Activated naive CD8-positive, alpha-beta T cell treated with anti-CD3 and anti-CD28 coated beads, Interleukin-2, amount 10 ng/mL, durations not matched to agents 7 days and 5 days (primary cell): ENCODE measurements around the gene TCAP. TPM values are rescaled to one million over a fixed set of nuclear protein-coding genes. Genes with fewer than 3 reads are reported as not detected.
A peak's percentile ranks its signal among the peaks of the same experiment; 100 is the strongest.

Source experiments
- ATAC-seq: fragments of 150-1000 bp; cut with Tn5 transposase; one replicate; pipeline ENCODE4 v1.10.0; 2021; ENCODE audit warnings: low read depth, moderate library complexity
- POLR2A ChIA-PET: fragments of 350-600 bp; sonication (Branson Sonifier 250); formaldehyde crosslinking; loops from one replicate; lab custom pipeline; 2021; ENCODE audit warnings: antibody characterized with exemption; lab: Charles Lee
- DNase-seq: peaks from one replicate; pipeline ENCODE4 v3.0.0; 2021
- H3K27ac Mint-ChIP-seq: one replicate; pipeline ENCODE4 v1.8.0; 2022; ENCODE audit warnings: mild to moderate bottlenecking, mixed read lengths
- H3K27me3 Mint-ChIP-seq: one replicate; pipeline ENCODE4 v1.8.0; 2022; ENCODE audit warnings: mild to moderate bottlenecking, moderate library complexity, mixed read lengths
- H3K36me3 Mint-ChIP-seq: one replicate; pipeline ENCODE4 v1.8.0; 2021; ENCODE audit warnings: mild to moderate bottlenecking, mixed read lengths
- H3K4me1 Mint-ChIP-seq: one replicate; pipeline ENCODE4 v1.8.0; 2021; ENCODE audit warnings: mixed read lengths
- H3K4me3 Mint-ChIP-seq: one replicate; pipeline ENCODE4 v1.8.0; 2022; ENCODE audit warnings: mild to moderate bottlenecking, moderate library complexity, mixed read lengths
- H3K9me3 Mint-ChIP-seq: one replicate; pipeline ENCODE4 v1.8.0; 2021; ENCODE audit warnings: mixed read lengths
- total RNA-seq, 2 experiments: library from RNA; stranded (reverse); gene quantifications; one replicate each; pipeline ENCODE4 v1.2.3, GENCODE V29; 2021

TCAP gene
- total RNA-seq, 2 experiments from 2014 or later: 2.7 to 3.2 TPM

GRCh38 chr17:39660397-39661385, 4.5 kb upstream of the TCAP start:
- peaks cover 10% of the 10 kb centered on the region for H3K4me1 Mint-ChIP-seq
- peaks cover 3% of the 10 kb centered on the region for H3K36me3 Mint-ChIP-seq
- peak overlapping the region; percentile 31 for H3K27ac Mint-ChIP-seq
- H3K27me3 Mint-ChIP-seq: no peaks in the 10 kb centered on the region
- no peaks in the 10 kb centered on the region for H3K9me3 Mint-ChIP-seq
- POLR2A ChIA-PET: no interaction called here
- DNase-seq (no peak), ATAC-seq (no peak)
- H3K4me3 Mint-ChIP-seq: no peak overlapping the region

DNA sequence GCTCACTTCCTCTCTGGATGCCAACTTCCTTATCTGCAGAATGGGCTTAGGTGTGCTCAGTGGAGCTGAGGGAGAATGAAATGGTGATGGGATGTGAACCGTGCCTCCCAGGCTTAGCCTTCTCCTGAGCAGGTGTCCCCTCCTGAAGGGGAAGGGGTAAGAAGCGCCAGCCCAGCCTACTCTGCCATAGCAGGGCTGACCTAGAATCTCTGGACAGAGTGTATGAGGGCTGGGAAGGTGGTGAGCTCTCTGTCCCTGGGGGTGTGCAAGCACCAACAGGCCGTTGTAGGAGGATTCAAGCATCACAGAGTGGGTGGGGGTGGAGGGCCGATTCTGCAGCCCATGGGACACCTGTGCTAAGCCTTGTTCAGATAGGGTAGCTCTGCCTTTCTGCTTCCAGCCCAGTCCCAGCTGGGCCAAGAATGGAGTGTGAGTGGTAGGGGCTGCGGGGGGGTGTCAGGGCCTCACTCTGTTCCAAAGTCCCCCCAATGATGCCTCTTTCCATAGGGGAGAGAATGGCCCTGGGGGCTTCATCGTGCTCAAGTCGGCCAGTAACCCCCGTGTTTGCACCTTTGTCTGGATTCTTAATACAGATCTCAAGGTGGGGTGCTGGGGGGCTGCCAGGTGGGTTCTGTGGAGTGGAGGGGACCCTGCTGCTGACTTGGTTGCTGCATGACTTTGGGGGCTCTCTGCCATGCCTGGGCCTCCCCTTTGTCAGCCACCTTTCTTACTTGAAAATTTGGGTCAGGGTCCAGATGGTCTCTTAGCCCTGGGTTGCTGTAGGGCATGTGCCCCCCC, 3.2 kb upstream of the TCAP start:
- DNase-seq (no peak), ATAC-seq (no peak)
- Mint-ChIP-seq H3K9me3 (no peaks in the 10 kb centered on the region), H3K27me3 (peaks cover 4% of the 10 kb centered on the region), H3K27ac (no peak overlapping the region), H3K4me3 (no peak overlapping the region), H3K36me3 (peaks cover 3% of the 10 kb centered on the region), H3K4me1 (peaks cover 10% of the 10 kb centered on the region)
- POLR2A ChIA-PET: no interaction called here

- H3K9me3 Mint-ChIP-seq: no peaks in the 10 kb centered on the region
- peaks cover 7% of the 10 kb centered on the region for H3K27me3 Mint-ChIP-seq
- no peak overlapping the region for H3K4me3 Mint-ChIP-seq
- DNase-seq (no peak), ATAC-seq (no peak)
- POLR2A ChIA-PET: no interaction called here
- peaks cover 3% of the 10 kb centered on the region for H3K36me3 Mint-ChIP-seq
- peaks cover 10% of the 10 kb centered on the region for H3K4me1 Mint-ChIP-seq
- no peak overlapping the region for H3K27ac Mint-ChIP-seq
Observed at GRCh38 chr17:39662551-39663339, 2.4 kb upstream of the TCAP start.

DNA sequence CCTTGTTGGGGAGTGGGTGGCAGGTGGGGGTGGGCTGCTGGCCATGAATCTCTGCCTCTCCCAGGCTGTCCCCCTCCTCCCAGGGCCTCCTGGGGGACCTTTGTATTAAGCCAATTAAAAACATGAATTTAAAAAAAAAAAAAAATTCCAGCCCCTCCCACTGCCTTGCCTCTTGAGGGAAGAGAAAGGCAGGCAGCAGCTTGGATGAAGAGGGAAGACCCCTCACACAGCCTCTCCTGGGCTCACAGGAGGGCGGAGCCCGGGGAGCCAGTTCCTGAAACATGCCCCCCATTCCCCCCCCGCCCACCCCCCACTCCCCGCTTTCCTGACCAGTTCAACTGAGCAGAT, 1.8 kb upstream of the TCAP start:
- Mint-ChIP-seq H3K9me3 (no peaks in the 10 kb centered on the region), H3K27ac (no peak overlapping the region), H3K4me3 (no peak overlapping the region), H3K27me3 (peaks cover 11% of the 10 kb centered on the region), H3K4me1 (peaks cover 7% of the 10 kb centered on the region), H3K36me3 (peaks cover 3% of the 10 kb centered on the region)
- POLR2A ChIA-PET: no interaction called here
- ATAC-seq: no peak
- DNase-seq: no peak

DNA sequence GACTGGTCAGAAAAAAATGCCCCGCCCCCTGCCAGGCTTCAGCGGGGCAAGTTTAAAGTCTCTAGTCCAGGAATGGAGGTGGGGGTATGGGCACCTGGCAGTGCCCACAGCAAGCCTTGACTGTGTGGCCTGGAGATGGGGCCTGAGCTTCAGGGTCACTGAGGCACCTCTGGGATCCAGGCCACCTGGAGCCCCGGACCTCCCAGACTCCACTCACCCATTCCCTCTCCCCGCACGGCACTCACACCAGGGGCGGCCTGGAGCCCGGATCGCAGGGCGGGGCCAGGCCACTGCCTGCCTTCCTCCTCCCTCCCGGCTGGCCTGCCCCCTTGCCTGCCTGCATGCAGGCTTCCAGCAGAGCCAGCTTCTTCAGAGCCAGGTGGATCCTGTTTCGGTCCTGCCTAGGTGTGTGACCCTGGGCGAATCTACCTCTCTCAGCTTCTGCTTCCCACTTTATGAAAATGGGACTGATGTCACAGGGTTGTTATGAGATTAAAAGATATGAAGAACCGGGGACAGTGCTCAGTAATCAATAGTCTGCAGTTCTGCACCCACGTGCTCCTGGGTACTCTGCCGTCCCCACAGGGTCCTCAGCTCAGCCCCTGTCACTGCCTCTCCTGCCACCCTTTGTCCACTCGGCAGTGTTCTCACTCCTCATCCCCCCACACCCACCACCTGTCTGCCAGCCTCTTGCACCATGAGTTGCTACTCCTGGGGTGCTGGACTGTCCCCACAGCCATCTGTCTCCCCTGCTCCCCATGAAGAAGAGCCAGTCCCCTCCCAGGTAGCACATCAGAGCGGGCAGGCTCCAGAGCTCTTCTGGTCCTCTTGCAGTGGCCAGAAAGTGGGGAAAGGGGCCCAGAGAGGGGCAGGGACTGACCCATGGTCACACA, 1.2 kb upstream of the TCAP start:
- peaks cover 15% of the 10 kb centered on the region for H3K27me3 Mint-ChIP-seq
- H3K9me3 Mint-ChIP-seq: no peaks in the 10 kb centered on the region
- H3K36me3 Mint-ChIP-seq: peaks cover 3% of the 10 kb centered on the region
- ATAC-seq (no peak), DNase-seq (no peak)
- H3K4me1 Mint-ChIP-seq: peaks cover 11% of the 10 kb centered on the region
- POLR2A ChIA-PET: no interaction called here
- no peak overlapping the region for H3K27ac Mint-ChIP-seq
- H3K4me3 Mint-ChIP-seq: no peak overlapping the region

DNA sequence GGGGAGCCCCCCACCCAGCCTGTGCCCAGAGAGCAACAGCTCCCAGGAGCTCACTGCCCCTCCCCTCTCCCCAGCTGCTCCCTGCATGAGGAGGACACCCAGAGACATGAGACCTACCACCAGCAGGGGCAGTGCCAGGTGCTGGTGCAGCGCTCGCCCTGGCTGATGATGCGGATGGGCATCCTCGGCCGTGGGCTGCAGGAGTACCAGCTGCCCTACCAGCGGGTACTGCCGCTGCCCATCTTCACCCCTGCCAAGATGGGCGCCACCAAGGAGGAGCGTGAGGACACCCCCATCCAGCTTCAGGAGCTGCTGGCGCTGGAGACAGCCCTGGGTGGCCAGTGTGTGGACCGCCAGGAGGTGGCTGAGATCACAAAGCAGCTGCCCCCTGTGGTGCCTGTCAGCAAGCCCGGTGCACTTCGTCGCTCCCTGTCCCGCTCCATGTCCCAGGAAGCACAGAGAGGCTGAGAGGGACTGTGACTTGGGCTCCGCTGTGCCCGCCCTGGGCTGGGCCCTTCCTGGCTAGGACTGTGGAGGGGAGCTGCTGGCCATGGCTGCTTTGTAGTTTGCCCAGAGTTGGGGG, 584 bp downstream of the TCAP start:
- no peak overlapping the region for H3K27ac Mint-ChIP-seq
- no peaks in the 10 kb centered on the region for H3K36me3 Mint-ChIP-seq
- DNase-seq (no peak), ATAC-seq (peak; percentile 13)
- H3K4me1 Mint-ChIP-seq: peaks cover 7% of the 10 kb centered on the region
- H3K27me3 Mint-ChIP-seq: peaks cover 19% of the 10 kb centered on the region
- POLR2A ChIA-PET: interaction anchor here (1.0 kb wide), 1 partner anchor 10 kb away, joined by 3 read pairs; no protein-coding TSS in a partner anchor
- H3K4me3 Mint-ChIP-seq: no peak overlapping the region
- no peaks in the 10 kb centered on the region for H3K9me3 Mint-ChIP-seq

DNA sequence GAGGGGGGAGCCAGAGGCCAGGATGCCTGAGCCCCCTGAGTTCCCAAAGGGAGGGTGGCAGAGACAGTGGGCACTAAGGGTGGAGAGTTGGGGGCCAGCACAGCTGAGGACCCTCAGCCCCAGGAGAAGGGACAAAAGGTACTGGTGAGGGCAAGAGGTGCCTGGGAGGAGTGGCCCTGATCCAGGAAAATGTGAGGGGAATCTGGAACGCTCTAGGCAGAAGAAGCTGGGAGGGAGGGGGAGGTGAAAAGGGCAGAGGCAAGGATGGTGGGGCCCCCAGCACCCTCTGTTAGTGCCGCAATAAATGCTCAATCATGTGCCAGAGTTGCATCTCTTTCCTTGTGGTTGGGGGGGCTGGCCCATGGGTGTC, 1.1 kb downstream of the TCAP start:
- peaks cover 21% of the 10 kb centered on the region for H3K27me3 Mint-ChIP-seq
- no peak overlapping the region for H3K27ac Mint-ChIP-seq
- no peaks in the 10 kb centered on the region for H3K36me3 Mint-ChIP-seq
- POLR2A ChIA-PET: interaction anchor here (1.0 kb wide), 1 partner anchor 10 kb away, joined by 3 read pairs; no protein-coding TSS in a partner anchor
- H3K4me1 Mint-ChIP-seq: peaks cover 7% of the 10 kb centered on the region
- no peak for DNase-seq
- no peak for ATAC-seq
- H3K4me3 Mint-ChIP-seq: no peak overlapping the region
- no peaks in the 10 kb centered on the region for H3K9me3 Mint-ChIP-seq

GRCh38 chr17:39666601-39667261, 1.6 kb downstream of the TCAP start:
- no peak overlapping the region for H3K4me3 Mint-ChIP-seq
- peaks cover 5% of the 10 kb centered on the region for H3K4me1 Mint-ChIP-seq
- H3K27ac Mint-ChIP-seq: no peak overlapping the region
- peaks cover 21% of the 10 kb centered on the region for H3K27me3 Mint-ChIP-seq
- no peaks in the 10 kb centered on the region for H3K36me3 Mint-ChIP-seq
- ATAC-seq (no peak), DNase-seq (no peak)
- POLR2A ChIA-PET: interaction anchor here (0.6 to 1.0 kb wide), 4 partner anchors 9 to 63 kb away, joined by 3 read pairs; no protein-coding TSS in a partner anchor
- H3K9me3 Mint-ChIP-seq: no peaks in the 10 kb centered on the region

- Mint-ChIP-seq H3K4me1 (peaks cover 8% of the 10 kb centered on the region), H3K9me3 (no peaks in the 10 kb centered on the region), H3K36me3 (no peaks in the 10 kb centered on the region), H3K4me3 (peak overlapping the region; percentile 57), H3K27me3 (peaks cover 24% of the 10 kb centered on the region), H3K27ac (no peak overlapping the region)
- POLR2A ChIA-PET: interaction anchor here (0.6 to 1.0 kb wide), 3 partner anchors 9 to 62 kb away, joined by 3 read pairs; no protein-coding TSS in a partner anchor
- DNase-seq (no peak), ATAC-seq (no peak)
Observed at GRCh38 chr17:39667262-39667944, 2.3 kb downstream of the TCAP start.

DNA sequence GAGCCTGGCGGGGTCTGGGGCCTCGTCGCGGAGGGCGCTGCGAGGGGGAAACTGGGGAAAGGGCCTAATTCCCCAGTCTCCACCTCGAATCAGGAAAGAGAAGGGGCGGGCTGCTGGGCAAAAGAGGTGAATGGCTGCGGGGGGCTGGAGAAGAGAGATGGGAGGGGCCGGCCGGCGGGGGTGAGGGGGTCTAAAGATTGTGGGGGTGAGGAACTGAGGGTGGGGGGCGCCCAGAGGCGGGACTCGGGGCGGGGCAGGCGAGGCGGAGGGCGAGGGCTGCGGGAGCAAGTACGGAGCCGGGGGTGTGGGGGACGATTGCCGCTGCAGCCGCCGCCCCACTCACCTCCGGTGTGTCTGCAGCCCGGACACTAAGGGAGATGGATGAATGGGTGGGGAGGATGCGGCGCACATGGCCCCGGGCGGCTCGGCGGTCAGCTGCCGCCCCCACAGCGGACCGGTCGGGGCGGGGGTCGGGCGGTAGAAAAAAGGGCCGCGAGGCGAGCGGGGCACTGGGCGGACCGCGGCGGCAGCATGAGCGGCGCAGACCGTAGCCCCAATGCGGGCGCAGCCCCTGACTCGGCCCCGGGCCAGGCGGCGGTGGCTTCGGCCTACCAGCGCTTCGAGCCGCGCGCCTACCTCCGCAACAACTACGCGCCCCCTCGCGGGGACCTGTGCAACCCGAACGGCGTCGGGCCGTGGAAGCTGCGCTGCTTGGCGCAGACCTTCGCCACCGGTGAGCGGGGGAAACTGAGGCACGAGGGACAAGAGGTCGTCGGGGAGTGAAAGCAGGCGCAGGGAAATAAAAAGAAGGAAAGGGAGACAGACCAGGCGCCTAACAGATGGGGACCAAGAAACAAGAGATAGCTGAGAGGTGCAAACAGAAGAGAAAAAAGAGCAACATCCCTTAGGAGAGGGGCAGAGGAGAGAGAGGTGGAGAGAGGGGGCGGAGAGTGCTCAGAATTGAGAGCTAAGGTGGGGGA, 3.1 kb downstream of the TCAP start, which contains the start of gene PNMT:
TSS of gene PNMT (plus strand) at position 509 of the 980 bp plus-strand sequence. CDS start at position 532, 23 bp downstream.
- Mint-ChIP-seq H3K27me3 (peaks cover 24% of the 10 kb centered on the region), H3K4me1 (peaks cover 8% of the 10 kb centered on the region), H3K27ac (no peak within 1 kb of the TSS)

More for the DNA sequence above, 3.1 kb downstream of the TCAP start, which contains the start of gene PNMT:
- Mint-ChIP-seq H3K9me3 (no peaks in the 10 kb centered on the region), H3K36me3 (no peaks in the 10 kb centered on the region), H3K4me3 (peak within 1 kb of the TSS; percentile 62)
- ATAC-seq (peak; percentile 70), DNase-seq (peak; percentile 85)
- POLR2A ChIA-PET: interaction anchor here (0.8 to 1.7 kb wide), 3 partner anchors 20 to 267 kb away, joined by 3 to 8 read pairs (median 4); partner anchors contain the start of genes FBXL20 and PGAP3
